Kidney (tissue), 14 donors: ENCODE results near the gene RAP1GDS1. TPM values are rescaled to one million over a fixed set of nuclear protein-coding genes. Genes with fewer than 3 reads are reported as not detected.

Experiments used
- DNase-seq, 5 donors: peaks; one replicate each; pipeline ENCODE4 v3.0.0-alpha.2; 2013 to 2020
- FAIRE-seq: peaks from 2 replicates; lab custom pipeline; 2012; peaks lifted over from hg19 to GRCh38; lab: Jason Lieb, UNC
- H3K27ac ChIP-seq, 2 donors: one replicate each; pipeline ENCODE4 v1.7.0; 2013; ENCODE audit warnings: low read depth in 2 of 2, low read length in 2 of 2, inconsistent platforms in 1 of 2
- H3K27me3 ChIP-seq: one replicate; pipeline ENCODE4 v1.7.1; 2013; ENCODE audit warnings: low read length, inconsistent platforms; ENCODE audit not compliant: control insufficient read depth, insufficient read depth
- H3K36me3 ChIP-seq, 3 donors: one replicate each; pipeline versions ENCODE4 v1.7.0 to v1.7.1; 2013; ENCODE audit warnings: low read length in 3 of 3, control low read depth in 1 of 3, inconsistent platforms in 1 of 3; ENCODE audit not compliant: insufficient read depth in 3 of 3, control insufficient read depth in 2 of 3
- H3K4me1 ChIP-seq, 3 donors: one replicate each; pipeline versions ENCODE4 v1.7.0 to v1.7.1; 2013; ENCODE audit warnings: low read length in 3 of 3, inconsistent platforms in 1 of 3, low read depth in 1 of 3; ENCODE audit not compliant: control insufficient read depth in 2 of 3, insufficient read depth in 2 of 3
- H3K4me3 ChIP-seq, 3 donors: one replicate each; pipeline versions ENCODE4 v1.7.0 to v1.8.1; 2013; ENCODE audit warnings: low read length in 3 of 3, control low read depth in 1 of 3, inconsistent platforms in 1 of 3
- H3K9ac ChIP-seq, 3 donors: one replicate each; pipeline versions ENCODE4 v1.7.0 to v1.7.1; 2013; ENCODE audit warnings: low read length in 3 of 3, control low read depth in 1 of 3, inconsistent platforms in 1 of 3
- H3K9me3 ChIP-seq, 3 donors: one replicate each; pipeline versions ENCODE4 v1.7.0 to v1.7.1; 2013; ENCODE audit warnings: low read length in 3 of 3, control low read depth in 1 of 3, inconsistent platforms in 1 of 3; ENCODE audit not compliant: control insufficient read depth in 2 of 3, insufficient read depth in 1 of 3
- CTCF ChIP-seq: IDR thresholded peaks from 3 replicates; pipeline ENCODE4 v1.5.1; 2012; ENCODE audit warnings: mild to moderate bottlenecking, moderate library complexity, borderline replicate concordance; ENCODE audit not compliant: insufficient read depth; ENCODE audit errors: extremely low read depth
- intact Hi-C: fragments of 100-400 bp; cut with DNase I; formaldehyde crosslinking; loops from one replicate; pipeline ENCODE4 v1.11.1; 2022
- polyA plus RNA-seq: library from polyadenylated mRNA; stranded (reverse); fragments of 350-450 nt; fragmentation: Illumina TruSeq; extraction: RNeasy Lipid Tissue Mini Kit (QIAGEN cat#74804); gene quantifications from one replicate; pipeline ENCODE4 v1.2.3, GENCODE V29; 2014; ENCODE audit warnings: low read depth, low replicate concordance; ENCODE audit not compliant: insufficient read depth
- total RNA-seq: library from RNA; stranded (reverse); fragmentation: NEBNext Ultra II Directional; extraction: Animal tissue kit (Norgen Biotek cat#: 25700); gene quantifications from one replicate; pipeline ENCODE4 v1.2.1, GENCODE V29; 2021
- donor health status: control.
- donor health status: control.
- donor health status: control.
- donor health status: control.
- donor health status: control.
- donor health status: DM: yes; HTN: yes; CAD: no.
- donor health status: Normal renal cell carcinoma (clear cell type).

The RAP1GDS1 gene
- total and polyA plus RNA-seq, 2 donors from 2014 or later = 23.0 to 42.2 TPM

GRCh38 chr4:98334461-98334860, 73.3 kb downstream of the RAP1GDS1 start:
- H3K4me1 ChIP-seq = no peaks in the 10 kb centered on the region
- H3K36me3 ChIP-seq = no peaks in the 10 kb centered on the region
- no peaks in the 10 kb centered on the region for H3K27me3 ChIP-seq
- TF ChIP-seq CTCF = no peak
- no peak overlapping the region for H3K27ac ChIP-seq
- H3K9me3 ChIP-seq = peaks cover 0 to 14% (median 0%) of the 10 kb centered on the region in 3 donors
- no peak for DNase-seq
- no peak overlapping the region for H3K9ac ChIP-seq
- no peak for FAIRE-seq
- intact Hi-C loops = no loop called here
- H3K4me3 ChIP-seq = no peak overlapping the region

- no peaks in the 10 kb centered on the region for H3K36me3 ChIP-seq
- no peak overlapping the region for H3K27ac ChIP-seq
- no peak overlapping the region for H3K4me3 ChIP-seq
- FAIRE-seq (no peak), DNase-seq (no peak)
- intact Hi-C loops = no loop called here
- H3K4me1 ChIP-seq = no peaks in the 10 kb centered on the region
- H3K27me3 ChIP-seq = no peaks in the 10 kb centered on the region
- peaks cover 0 to 3% (median 0%) of the 10 kb centered on the region in 3 donors for H3K9me3 ChIP-seq
- H3K9ac ChIP-seq = no peak overlapping the region
- no peak for TF ChIP-seq CTCF
Observed at GRCh38 chr4:98338761-98339438, 77.7 kb downstream of the RAP1GDS1 start.

GRCh38 chr4:98341309-98341708, 80.1 kb downstream of the RAP1GDS1 start:
- H3K27ac ChIP-seq = no peak overlapping the region
- no peaks in the 10 kb centered on the region for H3K9me3 ChIP-seq
- no peaks in the 10 kb centered on the region for H3K4me1 ChIP-seq
- no peaks in the 10 kb centered on the region for H3K36me3 ChIP-seq
- intact Hi-C loops = no loop called here
- no peak overlapping the region for H3K9ac ChIP-seq
- H3K27me3 ChIP-seq = no peaks in the 10 kb centered on the region
- no peak for TF ChIP-seq CTCF
- no peak for FAIRE-seq
- peak in 4 of 5 donors; percentile 14 to 58 (median 38) for DNase-seq
- H3K4me3 ChIP-seq = no peak overlapping the region

- H3K9ac ChIP-seq = no peak overlapping the region
- no peak for TF ChIP-seq CTCF
Observed at GRCh38 chr4:98343626-98344025, 82.4 kb downstream of the RAP1GDS1 start.

More at GRCh38 chr4:98343626-98344025, 82.4 kb downstream of the RAP1GDS1 start:
- intact Hi-C loops = no loop called here
- Histone ChIP-seq H3K4me3 (no peak overlapping the region), H3K27ac (no peak overlapping the region), H3K4me1 (no peaks in the 10 kb centered on the region), H3K27me3 (no peaks in the 10 kb centered on the region), H3K36me3 (no peaks in the 10 kb centered on the region), H3K9me3 (no peaks in the 10 kb centered on the region)
- DNase-seq (no peak), FAIRE-seq (no peak)
